Keratinocyte (primary cell): ENCODE results near the gene MEF2A. TPM values are rescaled to one million over a fixed set of nuclear protein-coding genes. Genes with fewer than 3 reads are reported as not detected.

Experiments
- DNase-seq: peaks from one replicate; pipeline ENCODE4 v3.0.0-alpha.2; 2011; ENCODE audit warnings: low read depth, missing footprints, low spot score
- FAIRE-seq: peaks from 2 replicates; lab custom pipeline; 2011; peaks lifted over from hg19 to GRCh38; lab: Jason Lieb, UNC
- H2AFZ ChIP-seq: 2 replicates; pipeline ENCODE4 v1.6.0; 2012; ENCODE audit warnings: low read length, control low read depth, inconsistent platforms; ENCODE audit not compliant: control insufficient read depth
- H3K27ac ChIP-seq: 2 replicates; pipeline ENCODE4 v1.5.1; 2011; ENCODE audit warnings: low read length; ENCODE audit not compliant: control insufficient read depth, insufficient read depth
- H3K27me3 ChIP-seq: 3 replicates; pipeline ENCODE4 v1.6.0; 2011; ENCODE audit warnings: low read length; ENCODE audit not compliant: control insufficient read depth, insufficient read depth; ENCODE audit errors: extremely low read depth
- H3K36me3 ChIP-seq, 2 experiments: 2 replicates in 1 of 2; 3 replicates in 1 of 2; pipeline ENCODE4 v1.5.1; 2011; ENCODE audit warnings: low read length in 2 of 2, mild to moderate bottlenecking in 1 of 2; ENCODE audit not compliant: control insufficient read depth in 2 of 2, insufficient read depth in 2 of 2; ENCODE audit errors: extremely low read depth in 1 of 2
- H3K4me1 ChIP-seq: 3 replicates; pipeline ENCODE4 v1.5.1; 2011; ENCODE audit warnings: low read length; ENCODE audit not compliant: control insufficient read depth, insufficient read depth; ENCODE audit errors: extremely low read depth
- H3K4me2 ChIP-seq: 3 replicates; pipeline ENCODE4 v1.6.0; 2011; ENCODE audit warnings: low read depth, low read length; ENCODE audit not compliant: control insufficient read depth, insufficient read depth; ENCODE audit errors: extremely low read depth
- H3K4me3 ChIP-seq, 3 experiments: fragments of 200-600 bp in 1 of 3; sonication (generic) in 1 of 3; 2 replicates in 2 of 3; 3 replicates in 1 of 3; pipeline ENCODE4 v1.5.1; 2011 to 2016; ENCODE audit warnings: low read length in 3 of 3, mild to moderate bottlenecking in 3 of 3, control low read depth in 2 of 3, inconsistent platforms in 1 of 3, low read depth in 1 of 3, mixed read lengths in 1 of 3, mixed run types in 1 of 3, moderate library complexity in 1 of 3; ENCODE audit not compliant: control insufficient read depth in 2 of 3, insufficient read depth in 2 of 3; ENCODE audit errors: extremely low read depth in 1 of 3
- H3K79me2 ChIP-seq: 2 replicates; pipeline ENCODE4 v1.6.0; 2012; ENCODE audit warnings: low read length; ENCODE audit not compliant: control insufficient read depth, insufficient read depth
- H3K9ac ChIP-seq: 3 replicates; pipeline ENCODE4 v1.6.0; 2011; ENCODE audit warnings: low read length; ENCODE audit not compliant: control insufficient read depth, insufficient read depth; ENCODE audit errors: extremely low read depth
- H3K9me1 ChIP-seq: 3 replicates; pipeline ENCODE4 v1.6.0; 2011; ENCODE audit warnings: low read length; ENCODE audit not compliant: control insufficient read depth, insufficient read depth; ENCODE audit errors: extremely low read depth
- H3K9me3 ChIP-seq: 2 replicates; pipeline ENCODE4 v1.5.1; 2012; ENCODE audit warnings: low read depth, low read length; ENCODE audit not compliant: control insufficient read depth
- H4K20me1 ChIP-seq: 3 replicates; pipeline ENCODE4 v1.6.0; 2011; ENCODE audit warnings: low read length; ENCODE audit not compliant: control insufficient read depth, insufficient read depth; ENCODE audit errors: extremely low read depth
- EZH2 ChIP-seq: IDR thresholded peaks from one replicate; pipeline ENCODE4 v1.6.1; 2012; ENCODE audit warnings: inconsistent platforms, mild to moderate bottlenecking, low read length, moderate library complexity
- dilution Hi-C: fragments of 300-500 bp; cut with MboI; formaldehyde crosslinking; loops from one replicate; pipeline ENCODE4 v1.7.0; 2020; ENCODE audit warnings: low sequenced_read_pairs; ENCODE audit not compliant: extremely low pct_ligation_motif_present
- polyA plus RNA-seq, 5 experiments: library from polyadenylated mRNA; depleted of rRNA in 3 of 5; stranded (reverse) in 3 of 5; stranded (forward) in 1 of 5; unstranded in 1 of 5; fragments of >200 nt; gene quantifications; 1 replicate in 1 of 5; 2 replicates in 3 of 5; 3 replicates in 1 of 5; pipeline versions ENCODE4 v1.2.1 to v1.2.3, GENCODE V29; 2011 to 2012; ENCODE audit warnings: missing spikeins in 2 of 5, low read depth in 1 of 5, low replicate concordance in 1 of 5
- TF ChIP-seq, protein P1 (sequence below), 3 experiments: IDR thresholded peaks in 1 of 3; conservative IDR thresholded peaks in 1 of 3; optimal IDR thresholded peaks in 1 of 3; 2 replicates in 2 of 3; 3 replicates in 1 of 3; pipeline versions ENCODE3 to v1.5.1; 2011; ENCODE audit warnings: low read length in 3 of 3, mild to moderate bottlenecking in 3 of 3, moderate library complexity in 2 of 3, control low read depth in 1 of 3, inconsistent platforms in 1 of 3; ENCODE audit not compliant: insufficient read depth in 2 of 3; ENCODE audit errors: extremely low read depth in 1 of 3

The MEF2A gene
- polyA plus RNA-seq, 1 donor (not counting 4 experiments of a cell fraction or from before 2014, with no cell fraction given) = 27.4 TPM

DNA sequence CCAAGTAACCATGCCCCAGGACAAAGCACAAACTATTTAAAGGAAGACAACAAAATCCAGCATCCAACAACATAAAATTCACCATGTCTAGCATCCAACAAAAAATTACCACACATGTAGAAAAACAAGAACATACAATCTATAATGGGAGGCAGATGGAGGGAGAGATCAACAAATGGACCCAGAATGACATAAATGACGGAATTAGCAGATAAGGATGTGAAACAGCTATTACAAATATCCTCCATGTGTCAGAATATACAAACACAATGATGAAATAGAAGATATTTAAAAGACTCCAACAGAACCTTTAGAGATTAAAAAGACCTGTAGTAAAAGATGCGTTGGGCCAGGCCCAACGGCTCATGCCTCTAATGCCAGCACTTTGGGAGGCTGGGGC, 156.6 kb downstream of the MEF2A start:
- H3K4me1 ChIP-seq = peaks cover 2% of the 10 kb centered on the region
- H3K9ac ChIP-seq = no peak overlapping the region
- H3K79me2 ChIP-seq = no peaks in the 10 kb centered on the region
- no peak overlapping the region for H3K4me3 ChIP-seq
- TF ChIP-seq, protein P1, sequence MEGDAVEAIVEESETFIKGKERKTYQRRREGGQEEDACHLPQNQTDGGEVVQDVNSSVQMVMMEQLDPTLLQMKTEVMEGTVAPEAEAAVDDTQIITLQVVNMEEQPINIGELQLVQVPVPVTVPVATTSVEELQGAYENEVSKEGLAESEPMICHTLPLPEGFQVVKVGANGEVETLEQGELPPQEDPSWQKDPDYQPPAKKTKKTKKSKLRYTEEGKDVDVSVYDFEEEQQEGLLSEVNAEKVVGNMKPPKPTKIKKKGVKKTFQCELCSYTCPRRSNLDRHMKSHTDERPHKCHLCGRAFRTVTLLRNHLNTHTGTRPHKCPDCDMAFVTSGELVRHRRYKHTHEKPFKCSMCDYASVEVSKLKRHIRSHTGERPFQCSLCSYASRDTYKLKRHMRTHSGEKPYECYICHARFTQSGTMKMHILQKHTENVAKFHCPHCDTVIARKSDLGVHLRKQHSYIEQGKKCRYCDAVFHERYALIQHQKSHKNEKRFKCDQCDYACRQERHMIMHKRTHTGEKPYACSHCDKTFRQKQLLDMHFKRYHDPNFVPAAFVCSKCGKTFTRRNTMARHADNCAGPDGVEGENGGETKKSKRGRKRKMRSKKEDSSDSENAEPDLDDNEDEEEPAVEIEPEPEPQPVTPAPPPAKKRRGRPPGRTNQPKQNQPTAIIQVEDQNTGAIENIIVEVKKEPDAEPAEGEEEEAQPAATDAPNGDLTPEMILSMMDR (optimal IDR thresholded peaks at IDR 0.05 in 1 of 3, IDR thresholded peaks at IDR 0.05 in 1 of 3, conservative IDR thresholded peaks at IDR 0.05 in 1 of 3; ENCODE audit: extremely low read depth in 1 of 3, insufficient read depth in 2 of 3, low read length in 3 of 3) = no peak
- no peak for TF ChIP-seq EZH2
- no peak overlapping the region for H3K27ac ChIP-seq
- dilution Hi-C loops = no loop called here
- FAIRE-seq (no peak), DNase-seq (no peak)
- no peaks in the 10 kb centered on the region for H4K20me1 ChIP-seq
- H3K27me3 ChIP-seq = no peaks in the 10 kb centered on the region
- no peak overlapping the region for H2AFZ ChIP-seq
- no peaks in the 10 kb centered on the region for H3K9me1 ChIP-seq
- H3K9me3 ChIP-seq = no peaks in the 10 kb centered on the region
- peaks cover 0 to 1% of the 10 kb centered on the region in 2 experiments for H3K36me3 ChIP-seq
- H3K4me2 ChIP-seq = no peak overlapping the region

DNA sequence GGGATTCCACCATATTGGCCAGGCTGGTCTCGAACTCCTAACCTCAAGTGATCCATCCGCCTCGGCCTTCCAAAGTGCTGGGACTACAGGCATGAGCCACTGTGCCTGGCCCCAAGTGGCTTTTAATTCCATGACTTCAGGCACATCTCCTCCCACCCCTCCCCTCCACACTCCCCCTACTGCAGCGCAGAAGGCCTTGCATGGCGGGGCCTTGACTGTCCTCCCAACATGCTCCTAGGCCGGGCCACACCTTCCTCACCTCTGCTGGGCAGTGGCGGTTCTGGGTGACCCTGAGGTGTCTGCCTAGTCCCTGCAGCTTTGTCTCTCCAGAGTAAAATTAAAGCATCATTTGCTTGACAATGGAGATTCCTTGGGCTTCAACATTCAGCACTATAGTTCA, 160.5 kb downstream of the MEF2A start:
- TF ChIP-seq, protein P1 (optimal IDR thresholded peaks at IDR 0.05 in 1 of 3, IDR thresholded peaks at IDR 0.05 in 1 of 3, conservative IDR thresholded peaks at IDR 0.05 in 1 of 3; ENCODE audit: extremely low read depth in 1 of 3, insufficient read depth in 2 of 3, low read length in 3 of 3) = no peak
- no peak for TF ChIP-seq EZH2
- no peak for FAIRE-seq
- dilution Hi-C loops = no loop called here
- H3K4me1 ChIP-seq = peaks cover 11% of the 10 kb centered on the region
- H3K36me3 ChIP-seq = peaks cover 7 to 15% of the 10 kb centered on the region in 2 experiments
- no peak overlapping the region for H2AFZ ChIP-seq
- no peaks in the 10 kb centered on the region for H4K20me1 ChIP-seq
- no peak for DNase-seq
- H3K27me3 ChIP-seq = no peaks in the 10 kb centered on the region
- H3K4me3 ChIP-seq = no peak overlapping the region
- peaks cover 3% of the 10 kb centered on the region for H3K9me1 ChIP-seq
- no peak overlapping the region for H3K9ac ChIP-seq
- H3K4me2 ChIP-seq = no peak overlapping the region
- H3K79me2 ChIP-seq = no peaks in the 10 kb centered on the region
- H3K9me3 ChIP-seq = no peaks in the 10 kb centered on the region
- H3K27ac ChIP-seq = no peak overlapping the region
